ENCODE results near the gene ASAP3.

ASAP3 gene

GRCh38 chr1:23459338-23459757 lies 24.6 kb downstream of the ASAP3 start:
- TF ChIP-seq CTCF (IDR thresholded peaks at IDR 0.05; ENCODE audit: unreplicated experiment in 3 of 3) = no peak
- Mint-ChIP-seq H3K9me3 (no peaks in the 10 kb centered on the region), H3K4me1 (peaks cover 15% of the 10 kb centered on the region), H3K4me3 (no peak overlapping the region), H3K36me3 (ENCODE audit: low read depth) (peaks cover 36% of the 10 kb centered on the region), H3K27me3 (ENCODE audit: low read depth) (peaks cover 4% of the 10 kb centered on the region), H3K27ac (no peak overlapping the region)

DNA sequence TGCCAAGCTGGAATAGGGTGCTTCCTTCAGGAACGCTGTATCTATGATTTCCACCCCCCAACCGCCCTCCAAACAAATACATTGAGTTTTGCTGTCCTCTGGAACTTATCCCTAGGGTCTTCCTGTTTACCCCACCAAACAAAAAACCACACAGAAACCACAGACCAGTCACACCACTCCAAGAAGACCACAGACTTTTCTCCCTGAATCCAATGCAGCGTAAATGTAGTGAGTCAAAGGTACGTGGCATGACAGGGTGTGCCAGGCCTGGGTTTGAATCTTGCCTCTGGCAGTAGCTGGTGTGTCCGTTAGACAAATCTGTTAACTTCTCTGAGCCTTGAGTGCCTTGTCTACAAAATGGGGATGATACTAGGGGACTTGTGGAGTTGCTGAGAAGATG lies 27.8 kb downstream of the ASAP3 start:
- Mint-ChIP-seq H3K27ac (no peak overlapping the region), H3K27me3 (ENCODE audit: low read depth) (peaks cover 4% of the 10 kb centered on the region), H3K4me3 (no peak overlapping the region), H3K36me3 (ENCODE audit: low read depth) (peaks cover 47% of the 10 kb centered on the region), H3K4me1 (peaks cover 15% of the 10 kb centered on the region), H3K9me3 (no peaks in the 10 kb centered on the region)
- no peak for TF ChIP-seq CTCF (IDR thresholded peaks at IDR 0.05; ENCODE audit: unreplicated experiment in 3 of 3)

DNA sequence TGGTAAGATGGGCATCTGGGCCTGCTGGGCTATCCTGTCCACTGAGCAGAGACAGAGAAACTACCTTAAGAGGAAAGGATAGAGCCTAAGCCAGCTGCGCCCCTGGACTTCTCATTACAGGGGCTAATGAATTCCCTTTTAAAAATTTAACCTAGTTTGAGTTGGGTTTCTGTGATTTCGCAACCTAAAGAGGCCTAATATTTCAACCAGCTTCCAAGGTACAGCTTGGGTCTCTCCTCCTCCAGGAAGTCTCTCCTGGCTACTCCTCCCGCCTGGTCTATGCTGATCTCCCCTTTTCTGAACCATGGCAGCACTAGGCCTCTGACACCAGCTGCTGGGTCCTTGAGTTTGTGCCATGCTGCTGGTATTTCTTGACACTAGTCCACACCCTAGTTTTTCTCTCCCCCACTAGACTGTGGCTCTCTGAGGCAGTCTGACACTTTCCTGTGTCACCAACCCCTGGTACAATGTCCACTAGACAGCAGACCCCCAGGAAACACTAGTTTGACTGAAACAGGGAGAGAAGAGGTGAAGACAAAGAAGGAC lies 30.5 kb downstream of the ASAP3 start:
- TF ChIP-seq CTCF (IDR thresholded peaks at IDR 0.05; ENCODE audit: unreplicated experiment in 3 of 3) = no peak
- H3K4me1 Mint-ChIP-seq = peaks cover 15% of the 10 kb centered on the region
- H3K4me3 Mint-ChIP-seq = no peak overlapping the region
- no peaks in the 10 kb centered on the region for H3K9me3 Mint-ChIP-seq
- no peak overlapping the region for H3K27ac Mint-ChIP-seq
- peaks cover 4% of the 10 kb centered on the region for H3K27me3 Mint-ChIP-seq (ENCODE audit: low read depth)
- peaks cover 42% of the 10 kb centered on the region for H3K36me3 Mint-ChIP-seq (ENCODE audit: low read depth)

DNA sequence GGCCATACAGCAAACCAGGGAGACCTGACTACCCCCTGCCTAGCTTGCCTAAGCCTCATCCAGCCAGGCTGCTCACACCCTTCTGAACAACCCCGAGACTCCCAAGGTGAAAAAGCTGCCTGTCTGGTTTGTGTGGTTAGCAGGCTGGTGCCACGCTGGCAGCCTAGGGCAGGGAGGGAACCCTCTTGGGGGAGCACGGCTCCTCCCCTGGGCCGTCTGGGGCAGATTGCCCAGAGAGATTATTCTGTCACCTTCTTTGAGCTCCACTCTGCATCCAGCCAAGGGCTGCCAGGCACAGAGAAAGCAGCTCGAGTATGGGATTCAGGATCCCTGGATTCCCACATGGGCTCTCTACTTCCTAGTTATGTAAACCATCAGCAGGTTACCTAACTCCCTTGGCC lies 32.0 kb downstream of the ASAP3 start:
- Mint-ChIP-seq H3K36me3 (ENCODE audit: low read depth) (peaks cover 45% of the 10 kb centered on the region), H3K27ac (no peak overlapping the region), H3K27me3 (ENCODE audit: low read depth) (peaks cover 4% of the 10 kb centered on the region), H3K4me1 (peaks cover 8% of the 10 kb centered on the region), H3K9me3 (no peaks in the 10 kb centered on the region), H3K4me3 (no peak overlapping the region)
- TF ChIP-seq CTCF (IDR thresholded peaks at IDR 0.05; ENCODE audit: unreplicated experiment in 3 of 3) = no peak

GRCh38 chr1:23451441-23451840 lies 32.5 kb downstream of the ASAP3 start:
- Mint-ChIP-seq H3K36me3 (ENCODE audit: low read depth) (peaks cover 45% of the 10 kb centered on the region), H3K4me3 (no peak overlapping the region), H3K4me1 (peaks cover 2% of the 10 kb centered on the region), H3K27ac (no peak overlapping the region), H3K9me3 (no peaks in the 10 kb centered on the region), H3K27me3 (ENCODE audit: low read depth) (peaks cover 4% of the 10 kb centered on the region)
- TF ChIP-seq CTCF (IDR thresholded peaks at IDR 0.05; ENCODE audit: unreplicated experiment in 3 of 3) = no peak

GRCh38 chr1:23450894-23451293 lies 33.1 kb downstream of the ASAP3 start:
- H3K36me3 Mint-ChIP-seq (ENCODE audit: low read depth) = peaks cover 42% of the 10 kb centered on the region
- peaks cover 4% of the 10 kb centered on the region for H3K27me3 Mint-ChIP-seq (ENCODE audit: low read depth)
- no peaks in the 10 kb centered on the region for H3K4me1 Mint-ChIP-seq
- no peak overlapping the region for H3K27ac Mint-ChIP-seq
- no peak overlapping the region for H3K4me3 Mint-ChIP-seq
- no peak for TF ChIP-seq CTCF (IDR thresholded peaks at IDR 0.05; ENCODE audit: unreplicated experiment in 3 of 3)
- H3K9me3 Mint-ChIP-seq = no peaks in the 10 kb centered on the region

Data from nephron (organoid).